Measurements from ENCODE around the gene TPPP.

GRCh38 chr5:643351-643801 lies 49.8 kb downstream of the TPPP start:
- TF ChIP-seq YY1 (IDR thresholded peaks at IDR 0.05; ENCODE audit: insufficient read depth, insufficient read length): no peak
- no peak for TF ChIP-seq ZNF274 (IDR thresholded peaks at IDR 0.05; ENCODE audit: low read depth, low read length)
